IMR-90 (cell line): Measurements from ENCODE around the gene ZNF727. TPM values are rescaled to one million over a fixed set of nuclear protein-coding genes. Genes with fewer than 3 reads are reported as not detected.
"Not testable (repeated sequence)": the region's sequence is repeated elsewhere in the genome, so short reads cannot be mapped to it uniquely, and the experiment has no call there.

Experiments used
- ATAC-seq: fragments of 200-7000 bp; cut with Tn5 transposase; 2 replicates; pipeline ENCODE4 v1.9.1; 2020; ENCODE audit warnings: low read depth, mild to moderate bottlenecking, moderate library complexity
- BruUV-seq: library from RNA; stranded (reverse); fragments of 400-500 nt; replicated peaks from 2 replicates; lab custom pipeline; 2021; lab: Mats Ljungman, UMichigan
- CTCF ChIA-PET: fragments of 300-600 bp; formaldehyde crosslinking; extraction: SDS; loops from one replicate; lab custom pipeline; 2021; ENCODE audit warnings: antibody characterized with exemption; lab: Yijun Ruan, JAX
- POLR2A ChIA-PET: fragments of 300-600 bp; sonication (Branson Sonifier 250); formaldehyde crosslinking; loops from one replicate; lab custom pipeline; 2022; ENCODE audit warnings: antibody characterized with exemption; ENCODE audit not compliant: unreplicated experiment; lab: Charles Lee
- DNase-seq: peaks from one replicate; pipeline ENCODE4 v3.0.0; 2013
- H2AFZ ChIP-seq: replicated peaks from 2 replicates; pipeline ENCODE3; 2013; ENCODE audit warnings: low read length, mild to moderate bottlenecking; ENCODE audit not compliant: poor library complexity
- H2AK5ac ChIP-seq: 2 replicates; pipeline ENCODE4 v1.6.1; 2013; ENCODE audit warnings: low read depth, low read length, inconsistent platforms
- H2AK9ac ChIP-seq: replicated peaks from 2 replicates; pipeline ENCODE3; 2013; ENCODE audit warnings: mild to moderate bottlenecking, low read depth, low read length, moderate library complexity; ENCODE audit not compliant: poor library complexity
- H2BK120ac ChIP-seq: 2 replicates; pipeline ENCODE4 v1.6.1; 2013; ENCODE audit warnings: low read depth, low read length, inconsistent platforms
- H2BK15ac ChIP-seq: 3 replicates; pipeline ENCODE4 v1.6.1; 2013; ENCODE audit warnings: low read depth, low read length, inconsistent platforms
- H2BK20ac ChIP-seq: 2 replicates; pipeline ENCODE4 v1.6.1; 2013; ENCODE audit warnings: low read depth, mild to moderate bottlenecking, inconsistent platforms, low read length, moderate library complexity
- H2BK5ac ChIP-seq: 2 replicates; pipeline ENCODE4 v1.6.1; 2013; ENCODE audit warnings: mild to moderate bottlenecking, low read depth, low read length, inconsistent platforms; ENCODE audit not compliant: poor library complexity, severe bottlenecking
- H3K14ac ChIP-seq: replicated peaks from 2 replicates; pipeline ENCODE4 v1.6.1; 2013; ENCODE audit warnings: low read depth, low read length, inconsistent platforms
- H3K18ac ChIP-seq: 2 replicates; pipeline ENCODE4 v1.6.1; 2013; ENCODE audit warnings: low read depth, low read length, control low read depth
- H3K23ac ChIP-seq: 2 replicates; pipeline ENCODE4 v1.6.1; 2013; ENCODE audit warnings: low read depth, low read length, inconsistent platforms
- H3K27ac ChIP-seq: 2 replicates; pipeline ENCODE4 v1.5.1; 2013; ENCODE audit warnings: mild to moderate bottlenecking, control low read depth, low read length; ENCODE audit not compliant: insufficient read depth
- H3K27me3 ChIP-seq: 2 replicates; pipeline ENCODE4 v1.6.1; 2013; ENCODE audit warnings: low read length; ENCODE audit not compliant: control insufficient read depth, insufficient read depth
- H3K36me3 ChIP-seq: 2 replicates; pipeline ENCODE4 v1.6.1; 2013; ENCODE audit warnings: low read length, mixed read lengths; ENCODE audit not compliant: control insufficient read depth, insufficient read depth
- H3K4ac ChIP-seq: 2 replicates; pipeline ENCODE4 v1.6.1; 2013; ENCODE audit warnings: low read depth, low read length, inconsistent platforms
- H3K4me1 ChIP-seq: 2 replicates; pipeline ENCODE4 v1.6.1; 2013; ENCODE audit warnings: low read length, mixed read lengths; ENCODE audit not compliant: control insufficient read depth, insufficient read depth
- H3K4me2 ChIP-seq: 2 replicates; pipeline ENCODE4 v1.6.1; 2013; ENCODE audit warnings: low read depth, mild to moderate bottlenecking, control low read depth, low read length, moderate library complexity
- H3K4me3 ChIP-seq: 2 replicates; pipeline ENCODE4 v1.5.1; 2013; ENCODE audit warnings: low read depth, mild to moderate bottlenecking, control low read depth, low read length, moderate library complexity; ENCODE audit not compliant: insufficient read depth
- H3K56ac ChIP-seq: 2 replicates; pipeline ENCODE4 v1.6.1; 2013; ENCODE audit warnings: low read length, inconsistent platforms; ENCODE audit not compliant: insufficient read depth; ENCODE audit errors: extremely low read depth
- H3K79me1 ChIP-seq, 2 experiments: 2 replicates each; pipeline ENCODE4 v1.6.1; 2013; ENCODE audit warnings: low read length in 2 of 2, inconsistent platforms in 1 of 2, low read depth in 1 of 2
- H3K9ac ChIP-seq: 2 replicates; pipeline ENCODE4 v1.6.1; 2013; ENCODE audit warnings: low read depth, low read length, control low read depth
- H3K9me1 ChIP-seq: 2 replicates; pipeline ENCODE4 v1.6.1; 2013; ENCODE audit warnings: low read length, inconsistent platforms; ENCODE audit not compliant: insufficient read depth
- H3K9me3 ChIP-seq: 2 replicates; pipeline ENCODE4 v1.6.1; 2013; ENCODE audit warnings: low read length; ENCODE audit not compliant: control insufficient read depth, insufficient read depth
- H4K20me1 ChIP-seq: 2 replicates; pipeline ENCODE4 v1.6.1; 2013; ENCODE audit warnings: low read length, inconsistent platforms; ENCODE audit not compliant: insufficient read depth
- H4K5ac ChIP-seq: 2 replicates; pipeline ENCODE4 v1.6.1; 2013; ENCODE audit warnings: mild to moderate bottlenecking, low read depth, low read length, control low read depth
- H4K8ac ChIP-seq, 2 experiments: 2 replicates each; pipeline ENCODE4 v1.6.1; 2013; ENCODE audit warnings: low read depth in 2 of 2, low read length in 2 of 2, control low read depth in 1 of 2, inconsistent platforms in 1 of 2
- H4K91ac ChIP-seq: 2 replicates; pipeline ENCODE4 v1.6.1; 2013; ENCODE audit warnings: low read depth, low read length, inconsistent platforms; ENCODE audit not compliant: insufficient read depth
- WGBS, 2 experiments: methylation state at CpG; one replicate each; pipeline versions ENCODE4 v1.1.5 to v1.1.7; 2013; ENCODE audit warnings: missing lambda C conversion rate in 2 of 2; ENCODE audit not compliant: insufficient read length in 1 of 2; ENCODE audit errors: extremely low coverage in 2 of 2; 5-methylcytosine and 5-hydroxymethylcytosine counted together
- dilution Hi-C: fragments of 300-500 bp; cut with HindIII; formaldehyde crosslinking; loops from one replicate; pipeline ENCODE4 v1.14.3; 2018; ENCODE audit warnings: low sequenced_read_pairs; ENCODE audit not compliant: unreplicated experiment
- in situ Hi-C: fragments of 300-500 bp; cut with MboI; formaldehyde crosslinking; loops from 3 replicates; pipeline ENCODE4 v1.14.3; 2019; ENCODE audit warnings: low sequenced_read_pairs, inconsistent platforms, mixed read lengths
- intact Hi-C: fragments of 100-400 bp; cut with micrococcal nuclease; formaldehyde crosslinking; loops from 2 replicates; pipeline ENCODE4 v1.10.0; 2022
- polyA plus RNA-seq, 3 experiments: library from polyadenylated mRNA; depleted of rRNA; stranded (reverse); fragments of >200 nt; gene quantifications; 2 replicates each; pipeline ENCODE4 v1.2.3, GENCODE V29; 2012; ENCODE audit warnings: low replicate concordance in 1 of 3
- total RNA-seq: library from RNA; depleted of rRNA; stranded (reverse); fragments of >200 nt; gene quantifications from 2 replicates; pipeline ENCODE4 v1.2.3, GENCODE V29; 2012

Gene ZNF727
- total and polyA plus RNA-seq, 2 of the 4 experiments (the other 2 are of a cell fraction) = not detected

DNA sequence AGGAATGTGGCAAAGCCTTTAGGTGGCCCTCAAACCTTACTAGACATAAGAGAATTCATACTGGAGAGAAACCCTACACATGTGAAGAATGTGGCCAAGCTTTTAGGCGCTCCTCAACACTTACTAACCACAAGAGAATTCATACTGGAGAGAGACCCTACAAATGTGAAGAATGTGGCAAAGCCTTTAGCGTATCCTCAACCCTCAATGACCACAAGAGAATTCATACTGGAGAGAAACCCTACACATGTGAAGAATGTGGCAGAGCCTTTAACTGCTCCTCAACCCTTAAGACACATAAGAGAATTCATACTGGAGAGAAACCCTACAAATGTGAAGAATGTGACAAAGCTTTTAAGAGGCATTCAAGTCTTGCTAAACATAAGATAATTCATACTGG is 29.7 kb upstream of the ZNF727 start:
- H4K5ac ChIP-seq, dilution Hi-C loops, in situ Hi-C loops: not testable (repeated sequence)

More for the DNA sequence above, 29.7 kb upstream of the ZNF727 start:
- H3K4me3 ChIP-seq, ATAC-seq, H3K9me3 ChIP-seq, H2BK15ac ChIP-seq, H2BK120ac ChIP-seq, H4K8ac ChIP-seq, BruUV-seq, H3K4me2 ChIP-seq, H3K9me1 ChIP-seq, H3K14ac ChIP-seq, H4K91ac ChIP-seq, H3K18ac ChIP-seq, H2AK5ac ChIP-seq, H3K27ac ChIP-seq, H2AFZ ChIP-seq, H2BK20ac ChIP-seq, H3K79me1 ChIP-seq, intact Hi-C loops, H3K4ac ChIP-seq, CTCF ChIA-PET, H3K27me3 ChIP-seq, H3K56ac ChIP-seq, DNase-seq, H2AK9ac ChIP-seq, H3K23ac ChIP-seq, POLR2A ChIA-PET, H3K4me1 ChIP-seq, H3K9ac ChIP-seq, H4K20me1 ChIP-seq, H3K36me3 ChIP-seq, H2BK5ac ChIP-seq: not testable (repeated sequence)
- WGBS, 2 experiments = 50% methylated on average over 1 of the region's 2 CpGs; no CpG with 5 or more reads in 1 of the 2 experiments
